ENCODE data around the gene APOM. TPM values are rescaled to one million over a fixed set of nuclear protein-coding genes. Genes with fewer than 3 reads are reported as not detected.

The APOM gene
- total RNA-seq, 1 donor from 2014 or later: not detected

DNA sequence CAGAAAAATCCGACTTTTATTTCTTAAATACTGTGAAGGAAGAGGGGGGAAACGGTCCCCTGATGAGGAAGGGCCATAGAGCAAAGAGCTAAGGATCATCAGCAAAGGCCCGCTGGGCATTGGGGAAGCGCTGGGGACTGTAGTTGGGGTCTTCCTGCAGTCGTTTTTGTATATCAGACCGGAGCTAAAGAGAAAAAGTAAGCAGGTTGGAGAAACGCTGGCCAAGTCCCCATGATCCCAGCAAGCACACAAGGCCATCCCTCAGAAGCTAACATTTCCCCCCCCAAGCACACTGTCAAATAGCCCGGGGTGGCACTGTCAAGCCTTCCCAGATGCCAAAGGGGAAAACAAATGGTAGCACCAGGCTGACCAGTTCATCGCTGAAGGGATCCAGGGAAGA lies 16.7 kb upstream of the APOM start:
- Histone ChIP-seq H3K27ac (no peak overlapping the region), H3K4me3 (no peak overlapping the region), H3K36me3 (peaks cover 91 to 97% of the 10 kb centered on the region in 2 donors), H3K27me3 (no peaks in the 10 kb centered on the region), H3K4me1 (no peaks in the 10 kb centered on the region), H3K9me3 (no peaks in the 10 kb centered on the region)
- TF ChIP-seq, protein P1, sequence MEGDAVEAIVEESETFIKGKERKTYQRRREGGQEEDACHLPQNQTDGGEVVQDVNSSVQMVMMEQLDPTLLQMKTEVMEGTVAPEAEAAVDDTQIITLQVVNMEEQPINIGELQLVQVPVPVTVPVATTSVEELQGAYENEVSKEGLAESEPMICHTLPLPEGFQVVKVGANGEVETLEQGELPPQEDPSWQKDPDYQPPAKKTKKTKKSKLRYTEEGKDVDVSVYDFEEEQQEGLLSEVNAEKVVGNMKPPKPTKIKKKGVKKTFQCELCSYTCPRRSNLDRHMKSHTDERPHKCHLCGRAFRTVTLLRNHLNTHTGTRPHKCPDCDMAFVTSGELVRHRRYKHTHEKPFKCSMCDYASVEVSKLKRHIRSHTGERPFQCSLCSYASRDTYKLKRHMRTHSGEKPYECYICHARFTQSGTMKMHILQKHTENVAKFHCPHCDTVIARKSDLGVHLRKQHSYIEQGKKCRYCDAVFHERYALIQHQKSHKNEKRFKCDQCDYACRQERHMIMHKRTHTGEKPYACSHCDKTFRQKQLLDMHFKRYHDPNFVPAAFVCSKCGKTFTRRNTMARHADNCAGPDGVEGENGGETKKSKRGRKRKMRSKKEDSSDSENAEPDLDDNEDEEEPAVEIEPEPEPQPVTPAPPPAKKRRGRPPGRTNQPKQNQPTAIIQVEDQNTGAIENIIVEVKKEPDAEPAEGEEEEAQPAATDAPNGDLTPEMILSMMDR (IDR thresholded peaks at IDR 0.05): no peak
- intact Hi-C loops (cut with DNase I): no loop called here
- no peak for DNase-seq (ENCODE audit: low spot score in 2 of 2)

DNA sequence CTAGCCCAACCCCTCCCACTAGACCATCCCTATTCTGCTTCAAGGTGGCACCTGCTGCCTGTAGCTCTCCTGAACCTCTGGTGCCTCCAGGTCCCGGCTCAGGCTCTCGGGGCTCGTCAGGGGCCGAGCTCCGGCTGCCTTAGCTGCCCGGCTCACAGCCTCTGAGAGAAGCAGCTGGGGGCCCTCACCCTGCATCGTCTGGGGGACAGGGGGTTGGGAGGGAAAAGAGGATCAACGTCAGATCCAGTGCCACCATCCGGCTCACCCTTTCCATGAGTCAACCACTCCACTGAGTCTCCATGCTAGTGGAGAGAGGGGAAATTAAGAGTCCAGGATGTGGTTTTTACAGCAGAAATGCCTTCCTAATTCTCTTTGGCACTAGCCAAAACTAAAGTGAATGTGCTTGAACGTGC lies 16.2 kb upstream of the APOM start:
- no peaks in the 10 kb centered on the region for H3K27me3 ChIP-seq
- no peak for DNase-seq (ENCODE audit: low spot score in 2 of 2)
- H3K4me3 ChIP-seq: no peak overlapping the region
- intact Hi-C loops (cut with DNase I): no loop called here
- no peaks in the 10 kb centered on the region for H3K4me1 ChIP-seq
- no peak overlapping the region for H3K27ac ChIP-seq
- peaks cover 91 to 97% of the 10 kb centered on the region in 2 donors for H3K36me3 ChIP-seq
- H3K9me3 ChIP-seq: no peaks in the 10 kb centered on the region
- TF ChIP-seq, protein P1 (IDR thresholded peaks at IDR 0.05): no peak

DNA sequence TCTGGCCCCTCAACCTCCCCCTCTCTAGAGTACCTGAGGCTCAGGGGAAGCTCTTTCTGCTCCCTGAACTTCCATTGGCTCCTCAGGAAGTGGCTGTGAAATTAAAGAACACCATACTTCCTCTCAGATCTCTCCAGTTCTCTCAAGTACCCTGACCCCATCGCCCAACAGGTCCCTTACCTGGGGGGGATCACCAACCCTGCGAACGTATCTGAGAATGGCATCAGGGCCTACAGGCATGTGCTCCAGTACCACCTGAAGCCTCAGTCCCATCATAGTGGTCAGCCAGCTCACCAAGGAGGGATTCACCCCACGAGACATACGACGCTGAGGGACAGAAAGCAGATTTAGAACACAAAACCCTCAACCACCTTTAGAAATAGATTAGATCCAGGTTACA lies 15.1 kb upstream of the APOM start:
- H3K9me3 ChIP-seq: no peaks in the 10 kb centered on the region
- TF ChIP-seq, protein P1 (IDR thresholded peaks at IDR 0.05): no peak

DNA sequence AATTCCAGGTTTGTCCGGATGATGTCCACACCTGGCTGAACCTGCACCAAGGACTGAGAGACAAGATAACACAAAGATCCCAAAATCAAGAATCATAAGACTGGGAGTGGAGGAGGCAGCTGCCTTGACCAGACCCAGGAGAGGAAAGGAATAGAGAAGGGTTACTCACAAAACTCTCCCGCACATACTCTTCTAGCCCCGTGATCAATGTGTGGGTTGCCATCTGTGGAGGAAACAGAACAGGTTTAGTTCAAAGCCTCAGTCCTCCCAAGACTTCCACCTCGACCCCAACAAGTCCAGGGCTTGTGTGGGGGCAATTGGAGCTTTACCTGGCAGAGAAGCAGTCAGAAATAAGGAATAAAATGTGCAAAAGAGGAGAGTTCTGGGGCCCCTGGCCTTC lies 14.3 kb upstream of the APOM start:
- H3K36me3 ChIP-seq: peaks cover 90 to 97% of the 10 kb centered on the region in 2 donors
- H3K27ac ChIP-seq: no peak overlapping the region
- TF ChIP-seq, protein P1 (IDR thresholded peaks at IDR 0.05): no peak
- intact Hi-C loops (cut with DNase I): no loop called here
- H3K4me3 ChIP-seq: no peak overlapping the region
- no peaks in the 10 kb centered on the region for H3K27me3 ChIP-seq
- DNase-seq (ENCODE audit: low spot score in 2 of 2): no peak
- no peaks in the 10 kb centered on the region for H3K9me3 ChIP-seq
- H3K4me1 ChIP-seq: no peaks in the 10 kb centered on the region

More for the DNA sequence above, 15.1 kb upstream of the APOM start:
- Histone ChIP-seq H3K36me3 (peaks cover 91 to 97% of the 10 kb centered on the region in 2 donors), H3K27me3 (no peaks in the 10 kb centered on the region), H3K4me1 (no peaks in the 10 kb centered on the region), H3K4me3 (no peak overlapping the region), H3K27ac (no peak overlapping the region)
- no peak for DNase-seq (ENCODE audit: low spot score in 2 of 2)
- intact Hi-C loops (cut with DNase I): no loop called here

DNA sequence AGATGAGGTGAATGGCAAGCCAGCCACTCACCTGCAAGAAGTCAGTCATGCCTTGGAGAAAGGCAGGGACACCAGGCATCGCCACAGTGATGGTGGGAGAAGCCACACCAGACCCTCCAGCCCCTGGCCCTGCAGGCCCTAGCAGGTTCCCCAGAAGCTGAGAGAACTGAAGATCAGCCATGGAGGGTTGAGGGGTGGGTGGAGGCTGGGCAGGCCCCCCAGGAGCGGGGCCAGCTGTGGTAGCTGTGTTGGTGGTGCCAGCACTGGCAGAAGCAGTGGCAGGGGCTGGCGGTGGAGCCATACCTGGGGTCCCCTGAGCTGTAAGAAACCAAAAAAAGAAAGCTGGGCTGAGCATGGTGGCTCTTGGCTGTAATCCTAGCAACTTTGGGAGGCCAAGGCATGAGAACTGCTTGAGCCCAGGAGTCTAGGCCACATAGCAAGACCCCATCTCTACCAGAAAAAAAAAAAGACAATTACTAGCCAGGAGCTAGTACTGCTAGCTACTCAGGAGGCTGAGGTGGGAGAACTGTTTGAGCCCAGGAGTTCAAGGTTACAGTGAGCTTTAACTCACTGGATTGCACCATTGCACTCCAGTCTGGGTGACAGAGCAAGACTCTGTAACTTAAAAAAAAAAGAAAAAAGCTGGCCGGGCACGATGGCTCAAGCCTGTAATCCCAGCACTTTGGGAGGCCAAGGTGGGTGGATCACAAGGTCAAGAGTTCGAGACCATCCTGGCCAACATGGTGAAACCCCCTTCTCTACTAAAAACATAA lies 12.7 kb upstream of the APOM start:
- no peak for DNase-seq (ENCODE audit: low spot score in 2 of 2)
- H3K9me3 ChIP-seq: no peaks in the 10 kb centered on the region
- intact Hi-C loops (cut with DNase I): no loop called here
- H3K4me3 ChIP-seq: no peak overlapping the region
- peaks cover 91 to 96% of the 10 kb centered on the region in 2 donors for H3K36me3 ChIP-seq
- H3K27ac ChIP-seq: no peak overlapping the region
- TF ChIP-seq, protein P1 (IDR thresholded peaks at IDR 0.05): no peak
- H3K4me1 ChIP-seq: no peaks in the 10 kb centered on the region
- no peaks in the 10 kb centered on the region for H3K27me3 ChIP-seq
